Measurements from ENCODE around the gene LIG3. TPM values are rescaled to one million over a fixed set of nuclear protein-coding genes. Genes with fewer than 3 reads are reported as not detected.
"Not testable (repeated sequence)": the region's sequence is repeated elsewhere in the genome, so short reads cannot be mapped to it uniquely, and the experiment has no call there.

LIG3 gene
- total and polyA plus RNA-seq, 9 donors: 21.6 to 26.6 (median 22.9) TPM

- peaks cover 81% of the 10 kb centered on the region for H3K36me3 ChIP-seq (ENCODE audit: control insufficient read depth, insufficient read depth, low read length)
- H3K4me3 ChIP-seq (ENCODE audit: low read length): no peak overlapping the region
- peak; percentile 95 for DNase-seq
- WGBS (ENCODE audit: insufficient coverage): 51% methylated on average over 7 of the region's 11 CpGs
- no peaks in the 10 kb centered on the region for H3K27me3 ChIP-seq (ENCODE audit: control insufficient read depth, insufficient read depth, low read length)
- peak overlapping the region; percentile 38 for H3K27ac ChIP-seq (ENCODE audit: low read length)
- H3K9me3 ChIP-seq (replicated peaks; ENCODE audit: control insufficient read depth, low read depth, low read length): no peaks in the 10 kb centered on the region
- H3K4me1 ChIP-seq (ENCODE audit: control insufficient read depth, insufficient read depth, low read length): peaks cover 19% of the 10 kb centered on the region
These were observed 17.1 kb downstream of the LIG3 start for GRCh38 chr17:34997355-34997862.

- peaks cover 19% of the 10 kb centered on the region for H3K4me1 ChIP-seq (ENCODE audit: control insufficient read depth, insufficient read depth, low read length)
- no peaks in the 10 kb centered on the region for H3K27me3 ChIP-seq (ENCODE audit: control insufficient read depth, insufficient read depth, low read length)
- H3K4me3 ChIP-seq (ENCODE audit: low read length): no peak overlapping the region
- no peak overlapping the region for H3K27ac ChIP-seq (ENCODE audit: low read length)
- peak; percentile 45 for DNase-seq
- peaks cover 80% of the 10 kb centered on the region for H3K36me3 ChIP-seq (ENCODE audit: control insufficient read depth, insufficient read depth, low read length)
- no peaks in the 10 kb centered on the region for H3K9me3 ChIP-seq (replicated peaks; ENCODE audit: control insufficient read depth, low read depth, low read length)
- no CpG with 5 or more reads among the region's 5 CpGs for WGBS (ENCODE audit: insufficient coverage)
These were observed 17.9 kb downstream of the LIG3 start for GRCh38 chr17:34998205-34998604.

- H3K27me3 ChIP-seq (ENCODE audit: control insufficient read depth, insufficient read depth, low read length): no peaks in the 10 kb centered on the region
- H3K27ac ChIP-seq (ENCODE audit: low read length): no peak overlapping the region
These were observed 19.1 kb downstream of the LIG3 start for GRCh38 chr17:34999456-34999855.

GRCh38 chr17:35000965-35001364, 20.7 kb downstream of the LIG3 start:
- not testable (repeated sequence) for H3K27me3 ChIP-seq (ENCODE audit: control insufficient read depth, insufficient read depth, low read length); DNase-seq; H3K9me3 ChIP-seq (replicated peaks; ENCODE audit: control insufficient read depth, low read depth, low read length); H3K27ac ChIP-seq (ENCODE audit: low read length); H3K4me3 ChIP-seq (ENCODE audit: low read length)
- Histone ChIP-seq H3K4me1 (ENCODE audit: control insufficient read depth, insufficient read depth, low read length) (peaks cover 19% of the 10 kb centered on the region), H3K36me3 (ENCODE audit: control insufficient read depth, insufficient read depth, low read length) (peaks cover 70% of the 10 kb centered on the region)
- WGBS (ENCODE audit: insufficient coverage): 91% methylated on average over 13 of the region's 14 CpGs

More at GRCh38 chr17:34999456-34999855, 19.1 kb downstream of the LIG3 start:
- peaks cover 79% of the 10 kb centered on the region for H3K36me3 ChIP-seq (ENCODE audit: control insufficient read depth, insufficient read depth, low read length)
- H3K9me3 ChIP-seq (replicated peaks; ENCODE audit: control insufficient read depth, low read depth, low read length): no peaks in the 10 kb centered on the region
- no peak for DNase-seq
- H3K4me3 ChIP-seq (ENCODE audit: low read length): no peak overlapping the region
- peaks cover 19% of the 10 kb centered on the region for H3K4me1 ChIP-seq (ENCODE audit: control insufficient read depth, insufficient read depth, low read length)
- 89% methylated on average over 1 of the region's 2 CpGs for WGBS (ENCODE audit: insufficient coverage)

GRCh38 chr17:35001549-35001948, 21.2 kb downstream of the LIG3 start:
- WGBS (ENCODE audit: insufficient coverage): no CpG with 5 or more reads among the region's 2 CpGs
- H3K36me3 ChIP-seq (ENCODE audit: control insufficient read depth, insufficient read depth, low read length): peaks cover 71% of the 10 kb centered on the region

GRCh38 chr17:35002876-35003551, 22.7 kb downstream of the LIG3 start:
- Histone ChIP-seq H3K9me3 (replicated peaks; ENCODE audit: control insufficient read depth, low read depth, low read length) (no peaks in the 10 kb centered on the region), H3K27me3 (ENCODE audit: control insufficient read depth, insufficient read depth, low read length) (no peaks in the 10 kb centered on the region), H3K36me3 (ENCODE audit: control insufficient read depth, insufficient read depth, low read length) (peaks cover 75% of the 10 kb centered on the region), H3K27ac (ENCODE audit: low read length) (no peak overlapping the region), H3K4me1 (ENCODE audit: control insufficient read depth, insufficient read depth, low read length) (peaks cover 4% of the 10 kb centered on the region), H3K4me3 (ENCODE audit: low read length) (no peak overlapping the region)
- WGBS (ENCODE audit: insufficient coverage): 63% methylated on average over 11 of the region's 15 CpGs
- peak; percentile 55 for DNase-seq

More at GRCh38 chr17:35001549-35001948, 21.2 kb downstream of the LIG3 start:
- no peak for DNase-seq
- H3K4me3 ChIP-seq (ENCODE audit: low read length): no peak overlapping the region
- H3K4me1 ChIP-seq (ENCODE audit: control insufficient read depth, insufficient read depth, low read length): peaks cover 18% of the 10 kb centered on the region
- H3K9me3 ChIP-seq (replicated peaks; ENCODE audit: control insufficient read depth, low read depth, low read length): no peaks in the 10 kb centered on the region
- H3K27ac ChIP-seq (ENCODE audit: low read length): no peak overlapping the region
- H3K27me3 ChIP-seq (ENCODE audit: control insufficient read depth, insufficient read depth, low read length): no peaks in the 10 kb centered on the region

GRCh38 chr17:35003778-35004177, 23.5 kb downstream of the LIG3 start:
- peaks cover 72% of the 10 kb centered on the region for H3K36me3 ChIP-seq (ENCODE audit: control insufficient read depth, insufficient read depth, low read length)
- H3K27ac ChIP-seq (ENCODE audit: low read length): no peak overlapping the region
- H3K9me3 ChIP-seq (replicated peaks; ENCODE audit: control insufficient read depth, low read depth, low read length): no peaks in the 10 kb centered on the region
- no peaks in the 10 kb centered on the region for H3K27me3 ChIP-seq (ENCODE audit: control insufficient read depth, insufficient read depth, low read length)
- no peak overlapping the region for H3K4me3 ChIP-seq (ENCODE audit: low read length)
- DNase-seq: no peak
- no peaks in the 10 kb centered on the region for H3K4me1 ChIP-seq (ENCODE audit: control insufficient read depth, insufficient read depth, low read length)
- WGBS (ENCODE audit: insufficient coverage): 67% methylated on average over 1 of the region's 4 CpGs

GRCh38 chr17:35006345-35006744, 26.0 kb downstream of the LIG3 start:
- no peak for DNase-seq
- no peak overlapping the region for H3K4me3 ChIP-seq (ENCODE audit: low read length)
- no peak overlapping the region for H3K27ac ChIP-seq (ENCODE audit: low read length)
- no peaks in the 10 kb centered on the region for H3K4me1 ChIP-seq (ENCODE audit: control insufficient read depth, insufficient read depth, low read length)
- no peaks in the 10 kb centered on the region for H3K27me3 ChIP-seq (ENCODE audit: control insufficient read depth, insufficient read depth, low read length)
- 88% methylated on average over 2 of the region's 4 CpGs for WGBS (ENCODE audit: insufficient coverage)
- no peaks in the 10 kb centered on the region for H3K9me3 ChIP-seq (replicated peaks; ENCODE audit: control insufficient read depth, low read depth, low read length)
- peaks cover 59% of the 10 kb centered on the region for H3K36me3 ChIP-seq (ENCODE audit: control insufficient read depth, insufficient read depth, low read length)

- Histone ChIP-seq H3K9me3 (replicated peaks; ENCODE audit: control insufficient read depth, low read depth, low read length) (no peaks in the 10 kb centered on the region), H3K27me3 (ENCODE audit: control insufficient read depth, insufficient read depth, low read length) (no peaks in the 10 kb centered on the region), H3K36me3 (ENCODE audit: control insufficient read depth, insufficient read depth, low read length) (peaks cover 59% of the 10 kb centered on the region), H3K4me3 (ENCODE audit: low read length) (no peak overlapping the region), H3K4me1 (ENCODE audit: control insufficient read depth, insufficient read depth, low read length) (peaks cover 4% of the 10 kb centered on the region), H3K27ac (ENCODE audit: low read length) (no peak overlapping the region)
- 60% methylated on average over 1 of the region's 1 CpG for WGBS (ENCODE audit: insufficient coverage)
- no peak for DNase-seq
These were observed 26.6 kb downstream of the LIG3 start for GRCh38 chr17:35006961-35007360.

- peaks cover 45% of the 10 kb centered on the region for H3K36me3 ChIP-seq (ENCODE audit: control insufficient read depth, insufficient read depth, low read length)
- no CpG with 5 or more reads among the region's 3 CpGs for WGBS (ENCODE audit: insufficient coverage)
- H3K9me3 ChIP-seq (replicated peaks; ENCODE audit: control insufficient read depth, low read depth, low read length): no peaks in the 10 kb centered on the region
- H3K27me3 ChIP-seq (ENCODE audit: control insufficient read depth, insufficient read depth, low read length): no peaks in the 10 kb centered on the region
- DNase-seq: peak; percentile 29
- no peak overlapping the region for H3K4me3 ChIP-seq (ENCODE audit: low read length)
- H3K27ac ChIP-seq (ENCODE audit: low read length): no peak overlapping the region
- peaks cover 4% of the 10 kb centered on the region for H3K4me1 ChIP-seq (ENCODE audit: control insufficient read depth, insufficient read depth, low read length)
These were observed 29.8 kb downstream of the LIG3 start for GRCh38 chr17:35010093-35010492.

Data from muscle of leg (tissue), 11 donors.